ENCODE results near the gene ENOSF1.

DNA sequence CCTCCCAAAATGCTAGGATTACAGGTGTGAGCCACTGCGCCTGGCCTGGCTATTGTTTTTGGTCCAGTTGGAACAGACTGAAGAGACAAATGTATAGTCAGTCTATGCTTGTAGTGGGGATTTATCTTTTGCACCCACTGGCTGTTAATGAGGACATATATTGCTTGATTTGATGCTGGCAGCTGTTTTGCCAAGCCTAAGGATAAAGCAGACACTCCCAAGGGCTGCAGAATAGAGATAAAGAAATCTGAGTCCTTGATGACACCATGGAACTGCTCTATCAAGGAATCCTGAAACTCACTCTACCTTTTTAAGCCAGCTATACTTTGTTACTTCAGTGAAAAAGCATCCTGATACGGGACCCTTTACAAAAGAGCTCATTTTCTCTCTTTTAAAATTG lies 43.1 kb upstream of the ENOSF1 start:
- TF ChIP-seq, protein P1, sequence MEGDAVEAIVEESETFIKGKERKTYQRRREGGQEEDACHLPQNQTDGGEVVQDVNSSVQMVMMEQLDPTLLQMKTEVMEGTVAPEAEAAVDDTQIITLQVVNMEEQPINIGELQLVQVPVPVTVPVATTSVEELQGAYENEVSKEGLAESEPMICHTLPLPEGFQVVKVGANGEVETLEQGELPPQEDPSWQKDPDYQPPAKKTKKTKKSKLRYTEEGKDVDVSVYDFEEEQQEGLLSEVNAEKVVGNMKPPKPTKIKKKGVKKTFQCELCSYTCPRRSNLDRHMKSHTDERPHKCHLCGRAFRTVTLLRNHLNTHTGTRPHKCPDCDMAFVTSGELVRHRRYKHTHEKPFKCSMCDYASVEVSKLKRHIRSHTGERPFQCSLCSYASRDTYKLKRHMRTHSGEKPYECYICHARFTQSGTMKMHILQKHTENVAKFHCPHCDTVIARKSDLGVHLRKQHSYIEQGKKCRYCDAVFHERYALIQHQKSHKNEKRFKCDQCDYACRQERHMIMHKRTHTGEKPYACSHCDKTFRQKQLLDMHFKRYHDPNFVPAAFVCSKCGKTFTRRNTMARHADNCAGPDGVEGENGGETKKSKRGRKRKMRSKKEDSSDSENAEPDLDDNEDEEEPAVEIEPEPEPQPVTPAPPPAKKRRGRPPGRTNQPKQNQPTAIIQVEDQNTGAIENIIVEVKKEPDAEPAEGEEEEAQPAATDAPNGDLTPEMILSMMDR (CRISPR knock-in tag; IDR thresholded peaks at IDR 0.05), result no peak
- TF ChIP-seq YEATS2 (CRISPR knock-in tag; IDR thresholded peaks at IDR 0.05; ENCODE audit: borderline replicate concordance) (no peak), ZNF7 (CRISPR knock-in tag; IDR thresholded peaks at IDR 0.05) (no peak)

Data from HepG2 (cell line).